ENCODE data around the gene JAM3. TPM values are rescaled to one million over a fixed set of nuclear protein-coding genes. Genes with fewer than 3 reads are reported as not detected.

JAM3 gene
- total and polyA plus RNA-seq, 2 of the 8 experiments (the other 6 are each of a cell fraction or from before 2014, with no cell fraction given): 19.6 to 42.8 TPM

DNA sequence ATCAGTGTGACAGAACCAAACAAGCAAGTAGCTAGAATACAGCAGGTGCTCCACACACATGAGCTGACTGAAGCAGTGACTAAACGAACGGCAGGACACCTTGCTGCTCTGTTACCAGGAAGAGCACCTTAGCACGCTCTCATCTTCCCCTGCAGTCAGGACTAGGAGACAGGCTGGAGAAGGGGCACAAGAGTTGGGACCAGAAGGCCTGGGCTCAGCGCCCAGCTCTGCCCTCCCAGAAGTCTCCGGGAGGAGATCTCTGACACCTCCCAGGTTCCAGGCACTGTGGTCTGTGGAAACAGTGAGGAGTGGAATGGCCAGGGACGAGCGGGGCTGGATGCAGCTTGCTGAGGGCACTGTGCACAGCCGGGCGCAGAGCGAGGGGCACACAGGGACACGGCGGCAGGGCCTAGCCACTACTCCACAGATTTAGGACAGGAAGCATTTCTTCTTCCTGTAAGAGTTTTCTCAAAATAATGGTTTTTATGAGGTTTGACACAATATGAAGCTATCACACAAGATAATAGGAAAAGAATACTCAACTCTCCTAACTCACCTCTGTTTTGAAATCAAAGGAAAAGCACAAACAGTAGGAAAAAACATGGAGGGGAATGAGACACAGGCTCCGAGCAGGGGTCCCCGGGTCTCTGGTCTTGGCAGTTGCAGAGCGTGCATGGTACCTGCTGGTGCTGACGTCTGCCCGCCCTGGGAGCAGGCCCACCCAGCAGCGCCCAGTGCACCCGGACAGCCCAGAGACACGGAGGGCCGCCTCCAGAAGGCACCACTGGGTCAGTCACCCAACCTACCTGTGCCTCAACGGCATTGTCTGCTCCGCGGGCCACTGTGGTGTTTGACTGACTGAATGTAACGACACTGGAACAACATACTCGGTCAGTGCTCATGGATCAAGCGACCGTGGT, 87.3 kb downstream of the JAM3 start:
- Histone ChIP-seq H3K9me3 (ENCODE audit: insufficient read depth in 2 of 2, low read depth in 1 of 2, low read length in 1 of 2) (0 out of 4 replicates have a peak, but pooled peaks cover 0 to 2% of the 10 kb centered on the region in 2 experiments), H4K91ac (replicated peaks; ENCODE audit: insufficient read length, low read length) (no peak overlapping the region), H3K23me2 (ENCODE audit: low read depth, low read length) (no peaks in the 10 kb centered on the region), H3K56ac (replicated peaks; ENCODE audit: insufficient read length, low read depth, low read length) (no peak overlapping the region), H3K27me3 (replicated peaks in 1 of 4; ENCODE audit: control insufficient read depth in 3 of 4, extremely low read depth in 1 of 4, insufficient read depth in 3 of 4, low read length in 3 of 4) (no peaks in the 10 kb centered on the region), H3K9ac (replicated peaks in 1 of 4; ENCODE audit: extremely low read depth in 1 of 4, low read depth in 3 of 4, low read length in 3 of 4) (no peak overlapping the region), H4K20me1 (replicated peaks in 1 of 2; ENCODE audit: control insufficient read depth in 1 of 2, insufficient read depth in 2 of 2, low read length in 2 of 2) (peaks cover 0 to 6% of the 10 kb centered on the region in 2 experiments), H3K27ac (ENCODE audit: low read depth, low read length) (no peak overlapping the region), H3K18ac (ENCODE audit: extremely low read depth, low read length) (no peak overlapping the region), H4K5ac (ENCODE audit: insufficient read length, low read depth, low read length) (no peak overlapping the region), H3K79me1 (ENCODE audit: low read depth, low read length) (peaks cover 3% of the 10 kb centered on the region; the same call in 1 of the 2 replicates), H3K23ac (ENCODE audit: insufficient read length) (no peak overlapping the region), H3K4me1 (replicated peaks in 1 of 4; ENCODE audit: control insufficient read depth in 3 of 4, insufficient read depth in 4 of 4, low read length in 3 of 4) (no peaks in the 10 kb centered on the region), H2BK20ac (ENCODE audit: low read length) (no peak overlapping the region), H3K14ac (ENCODE audit: insufficient read length) (no peak overlapping the region), H4K8ac (ENCODE audit: extremely low read depth, insufficient read depth, low read length) (no peak overlapping the region; the same call in 1 of the 2 replicates), H3K79me2 (ENCODE audit: control insufficient read depth in 1 of 2, insufficient read depth in 2 of 2, low read length in 2 of 2) (no peaks in the 10 kb centered on the region), H3K4me2 (ENCODE audit: insufficient read depth in 1 of 2, low read depth in 2 of 2, low read length in 2 of 2) (no peak overlapping the region), H2BK5ac (ENCODE audit: low read depth, low read length) (no peak overlapping the region), H2BK15ac (ENCODE audit: low read length) (no peak overlapping the region), H2BK120ac (replicated peaks; ENCODE audit: low read depth, low read length) (no peak overlapping the region), H3K4me3 (ENCODE audit: extremely low read depth in 1 of 4, insufficient read depth in 2 of 4, low read depth in 3 of 4, low read length in 4 of 4) (no peak overlapping the region), H2AK5ac (ENCODE audit: low read depth, low read length) (no peak overlapping the region), H2AFZ (ENCODE audit: low read length) (no peak overlapping the region), H3K4ac (replicated peaks; ENCODE audit: insufficient read length, low read depth, low read length) (no peak overlapping the region), H2BK12ac (ENCODE audit: low read depth, low read length) (no peak overlapping the region), H3K36me3 (ENCODE audit: control insufficient read depth in 2 of 4, insufficient read depth in 4 of 4, low read length in 3 of 4) (peaks cover 21 to 90% (median 65%) of the 10 kb centered on the region in 4 experiments)
- 92% methylated on average over 27 of the region's 28 CpGs; no CpG with 5 or more reads in 1 of the 2 experiments for WGBS, 2 experiments (ENCODE audit: extremely low coverage in 1 of 2, insufficient coverage in 1 of 2, insufficient read length in 1 of 2, insufficient replicate concordance in 2 of 2, low coverage in 1 of 2, low lambda C conversion rate in 2 of 2, missing lambda C conversion rate in 1 of 2)
- ChIA-PET POLR2A (ENCODE audit: partially characterized antibody) (no interaction called here), CTCF (ENCODE audit: partially characterized antibody) (interaction anchor here (0.9 kb wide), 1 partner anchor 108 kb away, joined by 4 read pairs; no protein-coding TSS in a partner anchor)
- no peak for FAIRE-seq
- no peak for DNase-seq (ENCODE audit: low read depth in 1 of 2, low spot score in 2 of 2)
- TF ChIP-seq RXRA (IDR thresholded peaks at IDR 0.05; ENCODE audit: insufficient read depth, low read depth, low read length) (no peak), ZNF274 (IDR thresholded peaks at IDR 0.05; ENCODE audit: borderline replicate concordance, extremely low read depth, low read length) (no peak), GABPA (IDR thresholded peaks at IDR 0.05; ENCODE audit: borderline replicate concordance, insufficient read depth, low read length) (no peak)

Data from H1 (cell line).